ENCODE data around the gene LCN10. TPM values are rescaled to one million over a fixed set of nuclear protein-coding genes. Genes with fewer than 3 reads are reported as not detected.

Gene LCN10
- total and polyA plus RNA-seq, 9 of the 15 experiments (the other 6 are each of a cell fraction or from before 2014, with no cell fraction given) = 0.10 to 0.21 (median 0.14) TPM; not detected in 6

DNA sequence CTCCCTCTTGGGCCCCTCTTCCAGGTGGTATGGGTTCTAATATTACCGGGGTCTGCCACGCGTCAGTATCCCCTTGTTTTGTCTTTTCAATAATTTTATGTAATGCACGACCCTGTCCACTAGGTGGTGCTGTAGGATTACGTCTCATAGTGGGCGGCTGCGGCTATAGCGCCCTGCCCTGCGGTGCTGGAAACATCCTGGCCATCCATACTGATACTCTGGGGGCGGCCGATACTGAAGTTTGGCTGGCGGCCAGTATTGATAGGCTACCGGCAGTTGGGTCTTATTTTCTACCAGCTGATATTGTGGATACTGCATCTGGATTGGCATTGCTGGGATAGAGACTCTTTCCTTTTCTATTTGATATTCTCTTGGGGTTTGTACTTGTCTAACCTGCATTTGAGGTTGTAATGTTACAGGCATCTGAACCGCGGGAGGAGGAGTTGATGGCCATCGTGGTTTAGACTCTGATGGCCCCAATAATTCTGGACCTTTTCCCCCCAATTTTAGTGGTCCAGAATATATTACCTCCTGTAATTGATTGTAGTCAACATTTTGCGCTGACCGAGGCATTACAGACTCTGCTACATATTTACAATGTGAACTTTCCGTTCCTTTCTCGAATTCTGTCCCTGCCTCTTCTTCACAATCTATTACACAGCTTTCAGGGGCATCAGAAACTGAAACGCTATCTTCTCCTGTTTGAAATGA lies 45.1 kb upstream of the LCN10 start (continued):
- TF ChIP-seq BCL6 (CRISPR knock-in tag; IDR thresholded peaks at IDR 0.05) (no peak), RBFOX2 (IDR thresholded peaks at IDR 0.05; ENCODE audit: low read depth, low read length) (no peak), ZSCAN29 (IDR thresholded peaks at IDR 0.05) (no peak), EP400 (IDR thresholded peaks at IDR 0.05) (no peak), SOX6 (IDR thresholded peaks at IDR 0.05) (no peak), HMBOX1 (IDR thresholded peaks at IDR 0.05) (no peak), XRCC3 (IDR thresholded peaks at IDR 0.05) (no peak), TARDBP (IDR thresholded peaks at IDR 0.05) (no peak), RFX5 (IDR thresholded peaks at IDR 0.05; ENCODE audit: low read depth, low read length) (no peak), ZNF695 (CRISPR knock-in tag; IDR thresholded peaks at IDR 0.05) (no peak), SRSF9 (IDR thresholded peaks at IDR 0.05; ENCODE audit: borderline replicate concordance, low read depth, low read length) (no peak), ZNF174 (CRISPR knock-in tag; IDR thresholded peaks at IDR 0.05) (no peak), ZFPM2 (CRISPR knock-in tag; IDR thresholded peaks at IDR 0.05) (no peak), HDAC3 (IDR thresholded peaks at IDR 0.05; ENCODE audit: borderline replicate concordance, partially characterized antibody) (no peak), MCM2 (IDR thresholded peaks at IDR 0.05; ENCODE audit: low read depth) (no peak), ZFP36 (IDR thresholded peaks at IDR 0.05; ENCODE audit: low read depth, low read length, partially characterized antibody) (no peak), ZNF347 (CRISPR knock-in tag; IDR thresholded peaks at IDR 0.05; ENCODE audit: low read depth) (no peak), CCNT2 (IDR thresholded peaks at IDR 0.05; ENCODE audit: borderline replicate concordance, extremely low read depth, insufficient read length, low read depth, low read length) (no peak), HDAC1 (IDR thresholded peaks at IDR 0.05) (0 out of 4 replicates have a peak, but pooled peaks of 1 of the 2 experiments have one; percentile 27), ZNF76 (CRISPR knock-in tag; IDR thresholded peaks at IDR 0.05; ENCODE audit: borderline replicate concordance) (no peak), SPI1 (IDR thresholded peaks at IDR 0.05; ENCODE audit: borderline replicate concordance, low read depth, low read length) (no peak), ZNF175 (CRISPR knock-in tag; IDR thresholded peaks at IDR 0.05; ENCODE audit: low read depth) (no peak)
- TF ChIP-seq, protein P1, sequence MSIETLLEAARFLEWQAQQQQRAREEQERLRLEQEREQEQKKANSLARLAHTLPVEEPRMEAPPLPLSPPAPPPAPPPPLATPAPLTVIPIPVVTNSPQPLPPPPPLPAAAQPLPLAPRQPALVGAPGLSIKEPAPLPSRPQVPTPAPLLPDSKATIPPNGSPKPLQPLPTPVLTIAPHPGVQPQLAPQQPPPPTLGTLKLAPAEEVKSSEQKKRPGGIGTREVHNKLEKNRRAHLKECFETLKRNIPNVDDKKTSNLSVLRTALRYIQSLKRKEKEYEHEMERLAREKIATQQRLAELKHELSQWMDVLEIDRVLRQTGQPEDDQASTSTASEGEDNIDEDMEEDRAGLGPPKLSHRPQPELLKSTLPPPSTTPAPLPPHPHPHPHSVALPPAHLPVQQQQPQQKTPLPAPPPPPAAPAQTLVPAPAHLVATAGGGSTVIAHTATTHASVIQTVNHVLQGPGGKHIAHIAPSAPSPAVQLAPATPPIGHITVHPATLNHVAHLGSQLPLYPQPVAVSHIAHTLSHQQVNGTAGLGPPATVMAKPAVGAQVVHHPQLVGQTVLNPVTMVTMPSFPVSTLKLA (conservative IDR thresholded peaks at IDR 0.05) = no peak
- TF ChIP-seq, protein P2, sequence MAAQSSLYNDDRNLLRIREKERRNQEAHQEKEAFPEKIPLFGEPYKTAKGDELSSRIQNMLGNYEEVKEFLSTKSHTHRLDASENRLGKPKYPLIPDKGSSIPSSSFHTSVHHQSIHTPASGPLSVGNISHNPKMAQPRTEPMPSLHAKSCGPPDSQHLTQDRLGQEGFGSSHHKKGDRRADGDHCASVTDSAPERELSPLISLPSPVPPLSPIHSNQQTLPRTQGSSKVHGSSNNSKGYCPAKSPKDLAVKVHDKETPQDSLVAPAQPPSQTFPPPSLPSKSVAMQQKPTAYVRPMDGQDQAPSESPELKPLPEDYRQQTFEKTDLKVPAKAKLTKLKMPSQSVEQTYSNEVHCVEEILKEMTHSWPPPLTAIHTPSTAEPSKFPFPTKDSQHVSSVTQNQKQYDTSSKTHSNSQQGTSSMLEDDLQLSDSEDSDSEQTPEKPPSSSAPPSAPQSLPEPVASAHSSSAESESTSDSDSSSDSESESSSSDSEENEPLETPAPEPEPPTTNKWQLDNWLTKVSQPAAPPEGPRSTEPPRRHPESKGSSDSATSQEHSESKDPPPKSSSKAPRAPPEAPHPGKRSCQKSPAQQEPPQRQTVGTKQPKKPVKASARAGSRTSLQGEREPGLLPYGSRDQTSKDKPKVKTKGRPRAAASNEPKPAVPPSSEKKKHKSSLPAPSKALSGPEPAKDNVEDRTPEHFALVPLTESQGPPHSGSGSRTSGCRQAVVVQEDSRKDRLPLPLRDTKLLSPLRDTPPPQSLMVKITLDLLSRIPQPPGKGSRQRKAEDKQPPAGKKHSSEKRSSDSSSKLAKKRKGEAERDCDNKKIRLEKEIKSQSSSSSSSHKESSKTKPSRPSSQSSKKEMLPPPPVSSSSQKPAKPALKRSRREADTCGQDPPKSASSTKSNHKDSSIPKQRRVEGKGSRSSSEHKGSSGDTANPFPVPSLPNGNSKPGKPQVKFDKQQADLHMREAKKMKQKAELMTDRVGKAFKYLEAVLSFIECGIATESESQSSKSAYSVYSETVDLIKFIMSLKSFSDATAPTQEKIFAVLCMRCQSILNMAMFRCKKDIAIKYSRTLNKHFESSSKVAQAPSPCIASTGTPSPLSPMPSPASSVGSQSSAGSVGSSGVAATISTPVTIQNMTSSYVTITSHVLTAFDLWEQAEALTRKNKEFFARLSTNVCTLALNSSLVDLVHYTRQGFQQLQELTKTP (IDR thresholded peaks at IDR 0.05; ENCODE audit: low read depth in 1 of 2, partially characterized antibody in 2 of 2) = peak in 1 of 2 experiments; percentile 33
